ENCODE results near the gene CNOT1.

DNA sequence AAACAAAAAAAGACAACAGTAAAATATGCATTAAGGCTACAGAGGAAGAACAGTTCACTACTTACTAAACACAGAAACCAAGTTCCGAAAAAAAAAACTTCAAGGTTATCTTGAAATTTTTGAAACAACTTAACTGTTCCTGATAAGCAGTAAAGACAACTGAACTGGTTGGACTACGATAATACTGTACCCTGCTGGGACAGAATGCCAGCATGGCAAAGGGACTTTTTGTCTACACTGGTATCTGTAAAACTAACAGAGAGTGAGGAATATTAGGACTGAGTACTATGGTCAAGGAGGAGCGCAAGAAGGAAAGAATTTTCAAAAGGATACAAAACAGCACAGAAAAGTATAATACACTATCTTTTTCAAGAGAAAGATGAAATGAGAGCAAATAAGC, 94.5 kb downstream of the CNOT1 start:
- no peak for TF ChIP-seq POLR2A (IDR thresholded peaks at IDR 0.05; ENCODE audit: low read depth, low read length)
- no peak for TF ChIP-seq POLR2AphosphoS5 (IDR thresholded peaks at IDR 0.05; ENCODE audit: low read depth, low read length)
- no peak for TF ChIP-seq TAF1 (IDR thresholded peaks at IDR 0.05; ENCODE audit: borderline replicate concordance, low read depth, low read length)

All from GM12892 (cell line).